Amniotic epithelial cell (primary cell): Measurements from ENCODE around the gene PBRM1.

Experiments
- DNase-seq: peaks from one replicate; pipeline ENCODE4 v3.0.0-alpha.2; 2010; ENCODE audit warnings: low read depth

PBRM1 gene

GRCh38 chr3:52670621-52671521 is 14.8 kb downstream of the PBRM1 start:
- DNase-seq = peak; percentile 100

GRCh38 chr3:52663098-52663497 is 22.6 kb downstream of the PBRM1 start:
- no peak for DNase-seq

- DNase-seq = no peak
Observed at GRCh38 chr3:52660046-52660445, 25.7 kb downstream of the PBRM1 start.

- DNase-seq = no peak
Observed at GRCh38 chr3:52655895-52656294, 29.8 kb downstream of the PBRM1 start.

- DNase-seq = no peak
Observed at GRCh38 chr3:52651592-52651991, 34.1 kb downstream of the PBRM1 start.

- DNase-seq = peak; percentile 79
Observed at GRCh38 chr3:52650439-52650838, 35.3 kb downstream of the PBRM1 start.

GRCh38 chr3:52649461-52650210 is 36.1 kb downstream of the PBRM1 start:
- DNase-seq = peak; percentile 93

GRCh38 chr3:52645549-52645948 is 40.2 kb downstream of the PBRM1 start:
- no peak for DNase-seq

- DNase-seq = peak; percentile 41
Observed at GRCh38 chr3:52636673-52637072, 49.0 kb downstream of the PBRM1 start.

GRCh38 chr3:52633786-52634185 is 51.9 kb downstream of the PBRM1 start:
- peak; percentile 49 for DNase-seq

- no peak for DNase-seq
Observed at GRCh38 chr3:52625041-52625440, 60.7 kb downstream of the PBRM1 start.

GRCh38 chr3:52623234-52623792 is 62.4 kb downstream of the PBRM1 start:
- DNase-seq = no peak

GRCh38 chr3:52620580-52620979 is 65.1 kb downstream of the PBRM1 start:
- DNase-seq = no peak

GRCh38 chr3:52615166-52615565 is 70.5 kb downstream of the PBRM1 start:
- no peak for DNase-seq

GRCh38 chr3:52614689-52615088 is 71.0 kb downstream of the PBRM1 start:
- peak; percentile 53 for DNase-seq

- DNase-seq = no peak
Observed at GRCh38 chr3:52609316-52609815, 76.3 kb downstream of the PBRM1 start.

GRCh38 chr3:52608337-52608736 is 77.4 kb downstream of the PBRM1 start:
- no peak for DNase-seq

GRCh38 chr3:52606373-52607085 is 79.2 kb downstream of the PBRM1 start:
- DNase-seq = peak; percentile 68

- no peak for DNase-seq
Observed at GRCh38 chr3:52600258-52600657, 85.5 kb downstream of the PBRM1 start.

- DNase-seq = no peak
Observed at GRCh38 chr3:52596658-52597265, 89.0 kb downstream of the PBRM1 start.

GRCh38 chr3:52593103-52593502 is 92.6 kb downstream of the PBRM1 start:
- DNase-seq = no peak
